ENCODE results near the gene GRM1. TPM values are rescaled to one million over a fixed set of nuclear protein-coding genes. Genes with fewer than 3 reads are reported as not detected.

Gene GRM1
- total and polyA plus RNA-seq, 9 of the 15 experiments (the other 6 are each of a cell fraction or from before 2014, with no cell fraction given): not detected

DNA sequence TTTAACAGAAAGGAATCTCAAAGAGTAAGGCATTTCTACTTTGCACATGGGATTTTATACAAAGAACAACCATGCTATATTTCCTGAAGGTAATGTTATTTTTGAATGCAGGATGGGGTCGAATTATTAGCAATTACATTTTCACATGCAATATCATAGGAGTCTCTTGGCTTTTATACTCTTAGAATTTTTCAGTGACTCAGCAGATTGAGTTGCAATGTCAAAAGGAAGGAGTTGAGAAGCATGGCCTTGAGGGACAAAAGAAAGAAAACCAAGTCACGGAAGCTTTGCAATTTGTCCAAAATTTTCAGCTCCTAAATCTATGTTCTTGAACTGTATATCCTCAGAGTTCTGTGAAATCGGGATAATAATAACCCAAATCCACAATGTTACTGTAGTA lies 181.1 kb downstream of the GRM1 start:
- no TSS peak for BruUV-seq (replicated peaks)

More for the DNA sequence above, 181.1 kb downstream of the GRM1 start:
- ATAC-seq (no peak), FAIRE-seq (no peak), DNase-seq (ENCODE audit: extremely low read depth in 1 of 4, low spot score in 3 of 4) (no peak)
- Histone ChIP-seq H3K79me2 (ENCODE audit: control insufficient read depth, insufficient read depth, low read length) (no peaks in the 10 kb centered on the region), H3K4me3 (no peak overlapping the region), H3K9ac (ENCODE audit: insufficient read depth in 1 of 2, low read depth in 2 of 2, low read length in 2 of 2) (no peak overlapping the region), H3K27ac (ENCODE audit: extremely low read depth, low read depth, low read length) (no peak overlapping the region), H3K4me2 (ENCODE audit: insufficient read depth, low read length) (no peak overlapping the region), H3K9me1 (ENCODE audit: control insufficient read depth, insufficient read depth, low read length) (no peaks in the 10 kb centered on the region), H3K36me3 (ENCODE audit: control insufficient read depth, insufficient read depth, low read length) (no peaks in the 10 kb centered on the region), H3K4me1 (replicated peaks in 1 of 2; ENCODE audit: control insufficient read depth in 2 of 2, insufficient read depth in 2 of 2, low read length in 2 of 2) (no peaks in the 10 kb centered on the region), H3K27me3 (ENCODE audit: control insufficient read depth in 2 of 2, insufficient read depth in 2 of 2, low read length in 2 of 2) (no peaks in the 10 kb centered on the region), H3K9me3 (replicated peaks; ENCODE audit: control insufficient read depth, insufficient read depth, low read depth, low read length) (no peaks in the 10 kb centered on the region), H2AFZ (ENCODE audit: low read depth, low read length) (no peak overlapping the region), H4K20me1 (replicated peaks; ENCODE audit: control insufficient read depth, insufficient read depth, low read length) (no peaks in the 10 kb centered on the region)
- WGBS (ENCODE audit: insufficient coverage, low coverage, missing lambda C conversion rate): 0% methylated on average over 3 of the region's 3 CpGs
- in situ Hi-C loops (cut with MboI): no loop called here
- CTCF ChIA-PET (ENCODE audit: low intra/inter-chr PET ratio): no interaction called here
- POLR2A ChIA-PET: no interaction called here
- TF ChIP-seq, protein P1, sequence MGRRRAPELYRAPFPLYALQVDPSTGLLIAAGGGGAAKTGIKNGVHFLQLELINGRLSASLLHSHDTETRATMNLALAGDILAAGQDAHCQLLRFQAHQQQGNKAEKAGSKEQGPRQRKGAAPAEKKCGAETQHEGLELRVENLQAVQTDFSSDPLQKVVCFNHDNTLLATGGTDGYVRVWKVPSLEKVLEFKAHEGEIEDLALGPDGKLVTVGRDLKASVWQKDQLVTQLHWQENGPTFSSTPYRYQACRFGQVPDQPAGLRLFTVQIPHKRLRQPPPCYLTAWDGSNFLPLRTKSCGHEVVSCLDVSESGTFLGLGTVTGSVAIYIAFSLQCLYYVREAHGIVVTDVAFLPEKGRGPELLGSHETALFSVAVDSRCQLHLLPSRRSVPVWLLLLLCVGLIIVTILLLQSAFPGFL (CRISPR knock-in tag; IDR thresholded peaks at IDR 0.05): no peak
- peak; percentile 21; the same call in 1 of the 2 replicates for TF ChIP-seq C11orf30 (IDR thresholded peaks at IDR 0.05; ENCODE audit: low read depth)
- TF ChIP-seq MAFG (tag; conservative IDR thresholded peaks at IDR 0.05): peak; percentile 40; the same call in 1 of the 2 replicates
- peak; percentile 28; the same call in 1 of the 2 replicates for TF ChIP-seq MAFF (IDR thresholded peaks at IDR 0.05; ENCODE audit: low read length)
- no peak for TF ChIP-seq MCM2 (IDR thresholded peaks at IDR 0.05; ENCODE audit: low read depth)
- peak; percentile 45 for TF ChIP-seq ZNF316 (IDR thresholded peaks at IDR 0.05)
- TF ChIP-seq, protein P2, sequence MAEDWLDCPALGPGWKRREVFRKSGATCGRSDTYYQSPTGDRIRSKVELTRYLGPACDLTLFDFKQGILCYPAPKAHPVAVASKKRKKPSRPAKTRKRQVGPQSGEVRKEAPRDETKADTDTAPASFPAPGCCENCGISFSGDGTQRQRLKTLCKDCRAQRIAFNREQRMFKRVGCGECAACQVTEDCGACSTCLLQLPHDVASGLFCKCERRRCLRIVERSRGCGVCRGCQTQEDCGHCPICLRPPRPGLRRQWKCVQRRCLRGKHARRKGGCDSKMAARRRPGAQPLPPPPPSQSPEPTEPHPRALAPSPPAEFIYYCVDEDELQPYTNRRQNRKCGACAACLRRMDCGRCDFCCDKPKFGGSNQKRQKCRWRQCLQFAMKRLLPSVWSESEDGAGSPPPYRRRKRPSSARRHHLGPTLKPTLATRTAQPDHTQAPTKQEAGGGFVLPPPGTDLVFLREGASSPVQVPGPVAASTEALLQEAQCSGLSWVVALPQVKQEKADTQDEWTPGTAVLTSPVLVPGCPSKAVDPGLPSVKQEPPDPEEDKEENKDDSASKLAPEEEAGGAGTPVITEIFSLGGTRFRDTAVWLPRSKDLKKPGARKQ (CRISPR knock-in tag; IDR thresholded peaks at IDR 0.05): no peak
- intact Hi-C loops (cut with micrococcal nuclease): no loop called here
